Measurements from ENCODE around the gene EED. TPM values are rescaled to one million over a fixed set of nuclear protein-coding genes. Genes with fewer than 3 reads are reported as not detected.
A peak's percentile ranks its signal among the peaks of the same experiment; 100 is the strongest.

EED gene
- polyA plus RNA-seq (2013, experiment 1 of 2) = 17.4 TPM
- polyA plus RNA-seq (2013, experiment 2 of 2) = 17.2 TPM

GRCh38 chr11:86244522-86245368 lies at the start of gene EED:
TSS of gene EED (plus strand) at chr11:86244753. CDS start at chr11:86245230, 477 bp downstream.
- H4K8ac ChIP-seq (ENCODE audit: low read depth, low read length) = peak within 1 kb of the TSS; percentile 56
- peaks cover 5% of the 10 kb centered on the region for H3K4me1 ChIP-seq (ENCODE audit: control insufficient read depth, low read depth, low read length)
- H3K4me2 ChIP-seq (ENCODE audit: low read length) = peak within 1 kb of the TSS; percentile 83
- no peak within 1 kb of the TSS for H2AK5ac ChIP-seq (ENCODE audit: low read length)
- peak within 1 kb of the TSS; percentile 100 for H3K56ac ChIP-seq (ENCODE audit: low read length)
- H3K18ac ChIP-seq (ENCODE audit: low read length) = peak within 1 kb of the TSS; percentile 96
- peak within 1 kb of the TSS; percentile 99 for H3K9ac ChIP-seq (ENCODE audit: low read length)
- no CpG with 5 or more reads among the region's 64 CpGs for WGBS (ENCODE audit: extremely low coverage, insufficient coverage, low lambda C conversion rate)
- H4K5ac ChIP-seq (ENCODE audit: low read length) = no peak within 1 kb of the TSS
- no peak within 1 kb of the TSS for H2BK15ac ChIP-seq (replicated peaks; ENCODE audit: low read depth)
- H3K27ac ChIP-seq (ENCODE audit: low read depth, low read length) = peak within 1 kb of the TSS; percentile 90
- peak within 1 kb of the TSS; percentile 95 for H3K4me3 ChIP-seq (ENCODE audit: low read length)
- peaks cover 27% of the 10 kb centered on the region for H3K79me2 ChIP-seq (ENCODE audit: control insufficient read depth, insufficient read depth, low read length)
- no peak within 1 kb of the TSS for H2BK120ac ChIP-seq (ENCODE audit: low read depth, low read length)
- H3K27me3 ChIP-seq (ENCODE audit: insufficient read depth, low read length, poor library complexity) = no peaks in the 10 kb centered on the region
- peak; percentile 99 for DNase-seq
- peak within 1 kb of the TSS; percentile 84 for H3K4ac ChIP-seq (ENCODE audit: low read depth, low read length)
- no peaks in the 10 kb centered on the region for H3K36me3 ChIP-seq (ENCODE audit: control insufficient read depth, insufficient read depth, low read length)
- peak within 1 kb of the TSS; percentile 98 for H2BK5ac ChIP-seq (ENCODE audit: low read length)
- H3K79me1 ChIP-seq (ENCODE audit: low read length) = peaks cover 2% of the 10 kb centered on the region
- H3K23ac ChIP-seq (ENCODE audit: low read length) = no peak within 1 kb of the TSS

GRCh38 chr11:86194998-86195397 lies 49.6 kb upstream of the EED start:
- no peaks in the 10 kb centered on the region for H3K79me1 ChIP-seq (ENCODE audit: low read length)
- H3K4me2 ChIP-seq (ENCODE audit: low read length) = no peak overlapping the region
- H3K79me2 ChIP-seq (ENCODE audit: control insufficient read depth, insufficient read depth, low read length) = no peaks in the 10 kb centered on the region
- no peak overlapping the region for H2BK15ac ChIP-seq (replicated peaks; ENCODE audit: low read depth)
- no peaks in the 10 kb centered on the region for H3K36me3 ChIP-seq (ENCODE audit: control insufficient read depth, insufficient read depth, low read length)
- no peak overlapping the region for H3K23ac ChIP-seq (ENCODE audit: low read length)
- H3K56ac ChIP-seq (ENCODE audit: low read length) = no peak overlapping the region
- no peak overlapping the region for H3K18ac ChIP-seq (ENCODE audit: low read length)
- H2BK120ac ChIP-seq (ENCODE audit: low read depth, low read length) = no peak overlapping the region
- H3K4me1 ChIP-seq (ENCODE audit: control insufficient read depth, low read depth, low read length) = peaks cover 2% of the 10 kb centered on the region
- H3K27ac ChIP-seq (ENCODE audit: low read depth, low read length) = no peak overlapping the region
- H3K9ac ChIP-seq (ENCODE audit: low read length) = no peak overlapping the region
- no peak overlapping the region for H4K8ac ChIP-seq (ENCODE audit: low read depth, low read length)
- no CpG with 5 or more reads among the region's 18 CpGs for WGBS (ENCODE audit: extremely low coverage, insufficient coverage, low lambda C conversion rate)
- no peak overlapping the region for H3K4ac ChIP-seq (ENCODE audit: low read depth, low read length)
- no peak overlapping the region for H2AK5ac ChIP-seq (ENCODE audit: low read length)
- no peak overlapping the region for H2BK5ac ChIP-seq (ENCODE audit: low read length)
- H3K27me3 ChIP-seq (ENCODE audit: insufficient read depth, low read length, poor library complexity) = no peaks in the 10 kb centered on the region
- DNase-seq = no peak
- no peak overlapping the region for H3K4me3 ChIP-seq (ENCODE audit: low read length)
- H4K5ac ChIP-seq (ENCODE audit: low read length) = no peak overlapping the region

GRCh38 chr11:86196085-86196696 lies 48.4 kb upstream of the EED start:
- WGBS (ENCODE audit: extremely low coverage, insufficient coverage, low lambda C conversion rate) = no CpG with 5 or more reads among the region's 6 CpGs
- DNase-seq = no peak
- no peak overlapping the region for H2BK15ac ChIP-seq (replicated peaks; ENCODE audit: low read depth)

GRCh38 chr11:86196913-86197312 lies 47.6 kb upstream of the EED start:
- no peaks in the 10 kb centered on the region for H3K79me1 ChIP-seq (ENCODE audit: low read length)
- H2BK15ac ChIP-seq (replicated peaks; ENCODE audit: low read depth) = no peak overlapping the region
- H3K36me3 ChIP-seq (ENCODE audit: control insufficient read depth, insufficient read depth, low read length) = no peaks in the 10 kb centered on the region
- WGBS (ENCODE audit: extremely low coverage, insufficient coverage, low lambda C conversion rate) = no CpG with 5 or more reads among the region's 3 CpGs
- H3K4ac ChIP-seq (ENCODE audit: low read depth, low read length) = no peak overlapping the region
- H3K56ac ChIP-seq (ENCODE audit: low read length) = no peak overlapping the region
- peaks cover 2% of the 10 kb centered on the region for H3K4me1 ChIP-seq (ENCODE audit: control insufficient read depth, low read depth, low read length)
- H4K5ac ChIP-seq (ENCODE audit: low read length) = no peak overlapping the region
- H3K4me2 ChIP-seq (ENCODE audit: low read length) = no peak overlapping the region
- H3K4me3 ChIP-seq (ENCODE audit: low read length) = no peak overlapping the region
- no peak overlapping the region for H3K23ac ChIP-seq (ENCODE audit: low read length)
- no peak overlapping the region for H2BK120ac ChIP-seq (ENCODE audit: low read depth, low read length)
- H3K79me2 ChIP-seq (ENCODE audit: control insufficient read depth, insufficient read depth, low read length) = no peaks in the 10 kb centered on the region
- H2AK5ac ChIP-seq (ENCODE audit: low read length) = no peak overlapping the region
- H3K9ac ChIP-seq (ENCODE audit: low read length) = no peak overlapping the region
- H3K18ac ChIP-seq (ENCODE audit: low read length) = no peak overlapping the region
- H2BK5ac ChIP-seq (ENCODE audit: low read length) = no peak overlapping the region
- DNase-seq = no peak
- no peak overlapping the region for H4K8ac ChIP-seq (ENCODE audit: low read depth, low read length)
- no peak overlapping the region for H3K27ac ChIP-seq (ENCODE audit: low read depth, low read length)
- H3K27me3 ChIP-seq (ENCODE audit: insufficient read depth, low read length, poor library complexity) = no peaks in the 10 kb centered on the region

More at GRCh38 chr11:86196085-86196696, 48.4 kb upstream of the EED start:
- Histone ChIP-seq H2BK120ac (ENCODE audit: low read depth, low read length) (no peak overlapping the region), H3K4ac (ENCODE audit: low read depth, low read length) (no peak overlapping the region), H3K79me1 (ENCODE audit: low read length) (no peaks in the 10 kb centered on the region), H3K4me2 (ENCODE audit: low read length) (no peak overlapping the region), H4K5ac (ENCODE audit: low read length) (no peak overlapping the region), H2BK5ac (ENCODE audit: low read length) (no peak overlapping the region), H3K27ac (ENCODE audit: low read depth, low read length) (no peak overlapping the region), H3K23ac (ENCODE audit: low read length) (no peak overlapping the region), H3K27me3 (ENCODE audit: insufficient read depth, low read length, poor library complexity) (no peaks in the 10 kb centered on the region), H4K8ac (ENCODE audit: low read depth, low read length) (no peak overlapping the region), H2AK5ac (ENCODE audit: low read length) (no peak overlapping the region), H3K18ac (ENCODE audit: low read length) (no peak overlapping the region), H3K4me1 (ENCODE audit: control insufficient read depth, low read depth, low read length) (peaks cover 2% of the 10 kb centered on the region), H3K9ac (ENCODE audit: low read length) (no peak overlapping the region), H3K79me2 (ENCODE audit: control insufficient read depth, insufficient read depth, low read length) (no peaks in the 10 kb centered on the region), H3K36me3 (ENCODE audit: control insufficient read depth, insufficient read depth, low read length) (no peaks in the 10 kb centered on the region), H3K4me3 (ENCODE audit: low read length) (no peak overlapping the region), H3K56ac (ENCODE audit: low read length) (no peak overlapping the region)

- Histone ChIP-seq H2BK15ac (replicated peaks; ENCODE audit: low read depth) (no peak overlapping the region), H3K18ac (ENCODE audit: low read length) (no peak overlapping the region)
- DNase-seq = no peak
Measured at GRCh38 chr11:86197448-86197847, 47.1 kb upstream of the EED start.

More at GRCh38 chr11:86197448-86197847, 47.1 kb upstream of the EED start:
- no peak overlapping the region for H2BK120ac ChIP-seq (ENCODE audit: low read depth, low read length)
- H2AK5ac ChIP-seq (ENCODE audit: low read length) = no peak overlapping the region
- no peak overlapping the region for H3K9ac ChIP-seq (ENCODE audit: low read length)
- H3K23ac ChIP-seq (ENCODE audit: low read length) = no peak overlapping the region
- H3K27ac ChIP-seq (ENCODE audit: low read depth, low read length) = no peak overlapping the region
- no peak overlapping the region for H2BK5ac ChIP-seq (ENCODE audit: low read length)
- H3K56ac ChIP-seq (ENCODE audit: low read length) = no peak overlapping the region
- no peak overlapping the region for H4K8ac ChIP-seq (ENCODE audit: low read depth, low read length)
- no peak overlapping the region for H3K4me2 ChIP-seq (ENCODE audit: low read length)
- no peak overlapping the region for H3K4me3 ChIP-seq (ENCODE audit: low read length)
- H3K4ac ChIP-seq (ENCODE audit: low read depth, low read length) = no peak overlapping the region
- H3K4me1 ChIP-seq (ENCODE audit: control insufficient read depth, low read depth, low read length) = peaks cover 2% of the 10 kb centered on the region
- no peaks in the 10 kb centered on the region for H3K79me2 ChIP-seq (ENCODE audit: control insufficient read depth, insufficient read depth, low read length)
- no peaks in the 10 kb centered on the region for H3K36me3 ChIP-seq (ENCODE audit: control insufficient read depth, insufficient read depth, low read length)
- no peaks in the 10 kb centered on the region for H3K79me1 ChIP-seq (ENCODE audit: low read length)
- no peaks in the 10 kb centered on the region for H3K27me3 ChIP-seq (ENCODE audit: insufficient read depth, low read length, poor library complexity)
- H4K5ac ChIP-seq (ENCODE audit: low read length) = no peak overlapping the region
